Measurements from ENCODE around the gene CA12.

The CA12 gene

DNA sequence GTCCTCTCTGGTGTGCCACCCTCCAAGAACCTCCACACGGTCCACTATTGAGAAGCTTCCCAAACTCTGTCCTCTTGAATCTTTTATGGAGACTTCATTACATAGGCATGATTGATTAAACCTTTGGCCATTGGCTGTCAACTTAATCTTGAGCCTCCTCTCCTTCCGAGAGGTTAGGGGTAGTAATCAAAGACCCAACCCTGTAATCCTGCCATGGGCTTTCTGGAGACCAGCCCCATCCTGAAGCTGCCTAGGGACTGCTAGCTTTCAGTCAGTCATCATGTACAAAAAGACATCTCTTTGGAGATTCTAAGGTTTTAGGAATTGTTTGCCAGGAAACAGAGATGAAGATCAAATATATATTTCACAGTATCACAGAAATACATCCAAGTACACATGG, 67.2 kb downstream of the CA12 start:
- DNase-seq (ENCODE audit: low spot score): no peak
- in situ Hi-C loops (cut with MboI; ENCODE audit: low sequenced_read_pairs, unreplicated experiment): no loop called here

DNA sequence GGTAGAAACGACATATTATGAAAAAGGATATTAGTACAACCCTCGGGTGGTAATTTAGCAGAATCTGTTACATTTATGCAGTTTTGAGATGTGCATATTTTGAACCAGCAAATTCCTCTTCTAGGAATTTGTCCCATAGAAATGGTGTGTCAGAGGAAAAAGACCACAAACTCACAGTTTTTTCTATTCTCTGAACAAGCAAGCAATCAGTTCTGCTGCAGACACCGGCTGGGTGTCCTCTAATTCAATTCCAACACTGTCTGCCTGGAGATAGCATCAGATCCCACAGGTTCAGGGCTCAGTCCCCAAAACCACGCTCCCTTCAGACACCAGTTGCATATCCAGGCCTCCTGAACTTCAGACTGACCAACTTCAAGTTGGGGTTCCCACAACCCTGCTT, 67.8 kb downstream of the CA12 start:
- DNase-seq (ENCODE audit: low spot score): no peak
- TF ChIP-seq, protein P1, sequence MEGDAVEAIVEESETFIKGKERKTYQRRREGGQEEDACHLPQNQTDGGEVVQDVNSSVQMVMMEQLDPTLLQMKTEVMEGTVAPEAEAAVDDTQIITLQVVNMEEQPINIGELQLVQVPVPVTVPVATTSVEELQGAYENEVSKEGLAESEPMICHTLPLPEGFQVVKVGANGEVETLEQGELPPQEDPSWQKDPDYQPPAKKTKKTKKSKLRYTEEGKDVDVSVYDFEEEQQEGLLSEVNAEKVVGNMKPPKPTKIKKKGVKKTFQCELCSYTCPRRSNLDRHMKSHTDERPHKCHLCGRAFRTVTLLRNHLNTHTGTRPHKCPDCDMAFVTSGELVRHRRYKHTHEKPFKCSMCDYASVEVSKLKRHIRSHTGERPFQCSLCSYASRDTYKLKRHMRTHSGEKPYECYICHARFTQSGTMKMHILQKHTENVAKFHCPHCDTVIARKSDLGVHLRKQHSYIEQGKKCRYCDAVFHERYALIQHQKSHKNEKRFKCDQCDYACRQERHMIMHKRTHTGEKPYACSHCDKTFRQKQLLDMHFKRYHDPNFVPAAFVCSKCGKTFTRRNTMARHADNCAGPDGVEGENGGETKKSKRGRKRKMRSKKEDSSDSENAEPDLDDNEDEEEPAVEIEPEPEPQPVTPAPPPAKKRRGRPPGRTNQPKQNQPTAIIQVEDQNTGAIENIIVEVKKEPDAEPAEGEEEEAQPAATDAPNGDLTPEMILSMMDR (IDR thresholded peaks at IDR 0.05; ENCODE audit: borderline replicate concordance, control extremely low read depth, extremely low read depth, insufficient read depth, missing control alignments): no peak
- in situ Hi-C loops (cut with MboI; ENCODE audit: low sequenced_read_pairs, unreplicated experiment): no loop called here

More for the DNA sequence above, 67.2 kb downstream of the CA12 start:
- TF ChIP-seq, protein P1 (IDR thresholded peaks at IDR 0.05; ENCODE audit: borderline replicate concordance, control extremely low read depth, extremely low read depth, insufficient read depth, missing control alignments): no peak

DNA sequence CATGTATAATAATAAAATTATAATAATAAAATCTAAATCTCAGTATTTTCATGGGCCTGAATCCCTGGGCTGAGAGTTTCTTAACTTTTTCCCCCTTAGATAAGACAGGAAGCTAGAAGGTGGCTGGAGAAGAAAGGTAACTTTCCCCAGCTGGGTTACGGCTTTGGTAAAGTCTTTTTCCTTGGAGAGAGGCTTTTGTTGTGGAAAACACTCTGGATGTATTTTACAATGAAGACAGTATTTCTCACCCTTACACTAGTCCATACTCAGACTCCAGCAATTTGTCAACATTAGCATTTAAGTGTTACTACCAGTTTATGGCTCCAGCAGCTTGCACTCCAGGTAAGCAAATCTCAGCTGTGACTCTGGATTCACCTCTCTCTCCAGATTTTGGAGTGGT, 69.4 kb downstream of the CA12 start:
- TF ChIP-seq, protein P1 (IDR thresholded peaks at IDR 0.05; ENCODE audit: borderline replicate concordance, control extremely low read depth, extremely low read depth, insufficient read depth, missing control alignments): no peak
- DNase-seq (ENCODE audit: low spot score): no peak
- in situ Hi-C loops (cut with MboI; ENCODE audit: low sequenced_read_pairs, unreplicated experiment): no loop called here

DNA sequence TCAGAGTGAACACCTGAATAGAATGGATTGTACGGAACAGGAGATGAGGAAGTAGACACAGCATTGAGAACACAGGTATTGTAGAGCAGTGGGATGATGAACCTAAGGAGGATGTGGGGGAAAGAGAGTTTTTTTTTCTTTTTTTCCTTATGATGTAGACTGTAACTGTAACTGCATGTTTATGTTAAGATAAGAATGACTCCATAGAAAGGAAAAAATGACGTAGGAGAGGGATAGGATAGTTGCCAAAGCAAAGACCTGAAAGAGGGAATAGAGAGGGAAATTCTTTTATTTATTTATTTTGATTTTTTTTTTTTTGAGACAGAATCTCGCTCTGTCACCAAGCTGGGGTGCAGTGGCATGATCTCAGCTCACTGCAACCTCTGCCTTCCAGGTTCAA, 71.0 kb downstream of the CA12 start:
- DNase-seq (ENCODE audit: low spot score): no peak
- TF ChIP-seq, protein P1 (IDR thresholded peaks at IDR 0.05; ENCODE audit: borderline replicate concordance, control extremely low read depth, extremely low read depth, insufficient read depth, missing control alignments): no peak
- in situ Hi-C loops (cut with MboI; ENCODE audit: low sequenced_read_pairs, unreplicated experiment): no loop called here

DNA sequence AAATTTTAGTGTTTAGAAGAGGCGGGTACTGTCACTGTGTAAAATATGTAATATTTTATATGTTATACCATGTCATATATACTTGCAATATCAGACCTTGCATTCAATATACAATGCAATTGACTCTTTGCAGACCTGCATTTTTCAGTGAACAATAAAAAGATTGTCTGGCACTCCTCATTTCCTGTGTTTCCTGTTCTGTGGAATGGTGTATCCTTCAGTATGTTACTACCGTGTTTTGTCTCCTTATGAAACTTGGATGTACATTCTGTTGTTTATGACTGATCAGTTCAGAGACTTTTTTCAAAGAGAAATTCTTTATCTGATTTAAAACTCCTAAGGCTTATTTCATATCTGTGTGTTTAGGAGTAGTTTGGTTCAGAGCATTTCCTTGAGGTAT, 72.7 kb downstream of the CA12 start:
- in situ Hi-C loops (cut with MboI; ENCODE audit: low sequenced_read_pairs, unreplicated experiment): no loop called here
- DNase-seq (ENCODE audit: low spot score): no peak
- TF ChIP-seq, protein P1 (IDR thresholded peaks at IDR 0.05; ENCODE audit: borderline replicate concordance, control extremely low read depth, extremely low read depth, insufficient read depth, missing control alignments): no peak

DNA sequence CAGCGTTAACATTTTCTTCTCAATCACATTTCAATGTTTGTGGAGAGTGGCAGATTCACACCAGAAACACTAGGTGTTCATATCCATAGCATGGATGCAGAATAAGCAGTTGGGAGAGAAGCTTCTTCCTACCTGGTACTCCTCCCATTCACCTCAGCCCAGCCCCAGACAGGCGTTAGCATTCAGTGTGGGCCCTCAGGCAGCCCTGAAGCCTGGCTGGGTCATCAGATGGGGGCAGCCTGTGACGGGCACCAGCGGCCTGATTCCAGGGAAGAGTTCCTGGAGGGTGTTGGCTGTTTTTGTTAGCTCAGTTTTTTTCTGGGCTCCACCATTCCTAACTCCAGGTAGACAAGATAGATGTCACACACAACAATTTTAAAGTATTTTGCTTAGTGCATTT, 73.2 kb downstream of the CA12 start:
- TF ChIP-seq, protein P1 (IDR thresholded peaks at IDR 0.05; ENCODE audit: borderline replicate concordance, control extremely low read depth, extremely low read depth, insufficient read depth, missing control alignments): no peak
- in situ Hi-C loops (cut with MboI; ENCODE audit: low sequenced_read_pairs, unreplicated experiment): no loop called here
- no peak for DNase-seq (ENCODE audit: low spot score)

All from GM13976 (cell line).